Tibial nerve (tissue), 4 donors: ENCODE measurements around the gene EVA1B. TPM values are rescaled to one million over a fixed set of nuclear protein-coding genes. Genes with fewer than 3 reads are reported as not detected.

Source experiments
- DNase-seq, 2 donors: peaks; one replicate each; pipeline ENCODE4 v3.0.0-alpha.2; 2019; ENCODE audit warnings: low spot score in 2 of 2
- H3K27ac ChIP-seq, 4 donors: fragments of 200-600 bp; sonication (generic) in 3 of 4; one replicate each; pipeline ENCODE4 v1.5.1; 2017 to 2019; ENCODE audit warnings: mild to moderate bottlenecking in 1 of 4
- H3K27me3 ChIP-seq, 2 donors: fragments of 200-600 bp; sonication (generic) in 1 of 2; one replicate each; pipeline versions ENCODE4 v1.5.1 to v1.6.0; 2017 to 2019
- H3K36me3 ChIP-seq, 3 donors: fragments of 200-600 bp; sonication (generic); one replicate each; pipeline ENCODE4 v1.5.1; 2018 to 2019
- H3K4me1 ChIP-seq, 4 donors: fragments of 200-600 bp; sonication (generic) in 3 of 4; one replicate each; pipeline ENCODE4 v1.5.1; 2017 to 2019
- H3K4me3 ChIP-seq, 4 donors: fragments of 200-600 bp; sonication (generic) in 3 of 4; one replicate each; pipeline ENCODE4 v1.5.1; 2017 to 2019; ENCODE audit warnings: mild to moderate bottlenecking in 1 of 4, moderate library complexity in 1 of 4
- H3K9me3 ChIP-seq, 4 donors: fragments of 200-600 bp; sonication (generic) in 3 of 4; one replicate each; pipeline ENCODE4 v1.5.1; 2017 to 2019
- CTCF ChIP-seq, 5 experiments: fragments of 200-600 bp in 3 of 5; fragments of 450-650 bp in 2 of 5; sonication (generic) in 3 of 5; IDR thresholded peaks; one replicate each; pipeline ENCODE4 v1.5.1; 2016 to 2019; ENCODE audit warnings: antibody characterized with exemption in 5 of 5, mild to moderate bottlenecking in 3 of 5, moderate library complexity in 2 of 5
- EP300 ChIP-seq, 2 donors: sonication (generic); formaldehyde crosslinking; IDR thresholded peaks; one replicate each; pipeline ENCODE4 v1.6.1; 2017; ENCODE audit warnings: antibody characterized with exemption in 2 of 2, mild to moderate bottlenecking in 1 of 2
- POLR2A ChIP-seq, 2 donors: fragments of 450-650 bp; IDR thresholded peaks; one replicate each; pipeline ENCODE4 v1.6.1; 2017; ENCODE audit warnings: antibody characterized with exemption in 2 of 2, mild to moderate bottlenecking in 2 of 2, moderate library complexity in 2 of 2
- WGBS, 2 donors: methylation state at CpG; one replicate each; pipeline ENCODE4 v1.1.5; 2018; 5-methylcytosine and 5-hydroxymethylcytosine counted together
- total RNA-seq, 4 donors: library from RNA; depleted of rRNA; stranded (reverse); fragments of >200 nt; gene quantifications; one replicate each; pipeline ENCODE4 v1.1.0, GENCODE V29; 2016

Gene EVA1B
- total RNA-seq, 4 donors from 2014 or later, result 61.4 to 128 (median 86.3) TPM

GRCh38 chr1:36303244-36303643, 20.2 kb downstream of the EVA1B start:
- peaks cover 7 to 61% (median 13%) of the 10 kb centered on the region in 3 donors for H3K36me3 ChIP-seq

GRCh38 chr1:36301220-36301619, 22.2 kb downstream of the EVA1B start:
- no peak for DNase-seq
- H3K4me3 ChIP-seq, result no peak overlapping the region
- TF ChIP-seq EP300 (IDR thresholded peaks at IDR 0.05), result no peak
- no peak for TF ChIP-seq POLR2A (IDR thresholded peaks at IDR 0.05)
- TF ChIP-seq CTCF (IDR thresholded peaks at IDR 0.05), result no peak
- peaks cover 0 to 25% (median 7%) of the 10 kb centered on the region in 4 donors for H3K4me1 ChIP-seq
- no peaks in the 10 kb centered on the region for H3K9me3 ChIP-seq
- peaks cover 10 to 81% (median 13%) of the 10 kb centered on the region in 3 donors for H3K36me3 ChIP-seq
- WGBS, 2 donors, result 71 to 76% methylated on average over 1 of the region's 1 CpG
- H3K27ac ChIP-seq, result peak overlapping the region in 1 of 4 donors; percentile 40
- no peaks in the 10 kb centered on the region for H3K27me3 ChIP-seq

More at GRCh38 chr1:36303244-36303643, 20.2 kb downstream of the EVA1B start:
- Histone ChIP-seq H3K9me3 (no peaks in the 10 kb centered on the region), H3K27me3 (no peaks in the 10 kb centered on the region), H3K4me3 (no peak overlapping the region), H3K4me1 (peaks cover 0 to 37% (median 13%) of the 10 kb centered on the region in 4 donors), H3K27ac (no peak overlapping the region)
- TF ChIP-seq EP300 (IDR thresholded peaks at IDR 0.05) (no peak), CTCF (IDR thresholded peaks at IDR 0.05) (no peak), POLR2A (IDR thresholded peaks at IDR 0.05) (no peak)
- 73 to 75% methylated on average over 5 of the region's 5 CpGs for WGBS, 2 donors
- DNase-seq, result no peak

- Histone ChIP-seq H3K4me3 (no peak overlapping the region), H3K27ac (peak overlapping the region in 3 of 4 donors; percentile 8 to 40 (median 17)), H3K9me3 (no peaks in the 10 kb centered on the region), H3K36me3 (peaks cover 10 to 87% (median 13%) of the 10 kb centered on the region in 3 donors), H3K4me1 (peaks cover 0 to 18% (median under 1%) of the 10 kb centered on the region in 4 donors), H3K27me3 (no peaks in the 10 kb centered on the region)
- TF ChIP-seq POLR2A (IDR thresholded peaks at IDR 0.05), result no peak
- TF ChIP-seq CTCF (IDR thresholded peaks at IDR 0.05), result no peak
- TF ChIP-seq EP300 (IDR thresholded peaks at IDR 0.05), result no peak
- WGBS, 2 donors, result 86 to 92% methylated on average over 1 of the region's 1 CpG
- no peak for DNase-seq
These were observed 22.9 kb downstream of the EVA1B start for GRCh38 chr1:36300526-36300925.

- Histone ChIP-seq H3K4me1 (peaks cover 0 to 16% (median 0%) of the 10 kb centered on the region in 4 donors), H3K27ac (peak overlapping the region in 1 of 4 donors; percentile 24), H3K27me3 (no peaks in the 10 kb centered on the region), H3K4me3 (no peak overlapping the region), H3K36me3 (peaks cover 10 to 97% (median 24%) of the 10 kb centered on the region in 3 donors), H3K9me3 (no peaks in the 10 kb centered on the region)
- no peak for DNase-seq
- WGBS, 2 donors, result 91% methylated on average over 5 of the region's 5 CpGs
- TF ChIP-seq CTCF (IDR thresholded peaks at IDR 0.05), result no peak
- no peak for TF ChIP-seq EP300 (IDR thresholded peaks at IDR 0.05)
- TF ChIP-seq POLR2A (IDR thresholded peaks at IDR 0.05), result no peak
These were observed 24.8 kb downstream of the EVA1B start for GRCh38 chr1:36298640-36299039.

- peaks cover 0 to 16% (median 0%) of the 10 kb centered on the region in 4 donors for H3K4me1 ChIP-seq
- 85 to 87% methylated on average over 2 of the region's 2 CpGs for WGBS, 2 donors
- TF ChIP-seq CTCF (IDR thresholded peaks at IDR 0.05), result no peak
- no peak for TF ChIP-seq EP300 (IDR thresholded peaks at IDR 0.05)
- TF ChIP-seq POLR2A (IDR thresholded peaks at IDR 0.05), result no peak
- H3K27ac ChIP-seq, result no peak overlapping the region
- H3K36me3 ChIP-seq, result peaks cover 10 to 95% (median 25%) of the 10 kb centered on the region in 3 donors
- no peak overlapping the region for H3K4me3 ChIP-seq
- no peaks in the 10 kb centered on the region for H3K9me3 ChIP-seq
- DNase-seq, result no peak
- H3K27me3 ChIP-seq, result no peaks in the 10 kb centered on the region
These were observed 26.4 kb downstream of the EVA1B start for GRCh38 chr1:36297062-36297461.
